Activated CD4-positive, CD25-positive, alpha-beta regulatory T cell treated with anti-CD3 and anti-CD28 coated beads, Interleukin-2, amount 50 U/mL, for 16 hours (primary cell): Measurements from ENCODE around the gene PRKAG2.
A peak's percentile ranks its signal among the peaks of the same experiment; 100 is the strongest.
"Not testable (repeated sequence)": the region's sequence is repeated elsewhere in the genome, so short reads cannot be mapped to it uniquely, and the experiment has no call there.

ENCODE experiments used
- DNase-seq: peaks from one replicate; pipeline ENCODE4 v3.0.0-alpha.2; 2020; ENCODE audit warnings: low read depth, low spot score

Gene PRKAG2

GRCh38 chr7:151884312-151885201 lies 7.6 kb upstream of the PRKAG2 start:
- DNase-seq = no peak

DNA sequence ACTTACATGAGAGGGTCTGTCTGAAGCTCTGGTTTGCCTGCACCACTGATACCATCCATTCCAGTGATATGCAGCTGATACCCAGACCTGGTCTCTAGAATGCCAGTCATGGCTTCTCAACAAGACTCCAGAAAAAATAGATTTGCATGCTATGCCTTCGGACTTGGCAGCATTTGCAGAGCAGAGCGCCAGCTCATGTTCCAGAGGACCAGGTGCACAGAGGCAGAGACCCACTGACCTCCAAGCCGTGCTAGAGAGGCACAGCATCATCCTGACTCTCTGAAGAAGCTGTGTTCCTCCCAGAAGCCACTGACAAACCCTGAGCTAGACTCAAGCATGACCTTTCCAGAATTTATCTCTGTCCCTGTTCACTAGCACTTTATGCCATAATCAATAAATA lies 6.9 kb upstream of the PRKAG2 start:
- no peak for DNase-seq

GRCh38 chr7:151882734-151883133 lies 5.8 kb upstream of the PRKAG2 start:
- no peak for DNase-seq

- no peak for DNase-seq
Measured at GRCh38 chr7:151880688-151881087, 3.8 kb upstream of the PRKAG2 start.

GRCh38 chr7:151877911-151878835 lies 1.3 kb upstream of the PRKAG2 start:
- no peak for DNase-seq

GRCh38 chr7:151875942-151876898 lies 695 bp downstream of the PRKAG2 start:
- peak; percentile 41 for DNase-seq

- DNase-seq = not testable (repeated sequence)
Measured at GRCh38 chr7:151874479-151874878, 2.4 kb downstream of the PRKAG2 start.

DNA sequence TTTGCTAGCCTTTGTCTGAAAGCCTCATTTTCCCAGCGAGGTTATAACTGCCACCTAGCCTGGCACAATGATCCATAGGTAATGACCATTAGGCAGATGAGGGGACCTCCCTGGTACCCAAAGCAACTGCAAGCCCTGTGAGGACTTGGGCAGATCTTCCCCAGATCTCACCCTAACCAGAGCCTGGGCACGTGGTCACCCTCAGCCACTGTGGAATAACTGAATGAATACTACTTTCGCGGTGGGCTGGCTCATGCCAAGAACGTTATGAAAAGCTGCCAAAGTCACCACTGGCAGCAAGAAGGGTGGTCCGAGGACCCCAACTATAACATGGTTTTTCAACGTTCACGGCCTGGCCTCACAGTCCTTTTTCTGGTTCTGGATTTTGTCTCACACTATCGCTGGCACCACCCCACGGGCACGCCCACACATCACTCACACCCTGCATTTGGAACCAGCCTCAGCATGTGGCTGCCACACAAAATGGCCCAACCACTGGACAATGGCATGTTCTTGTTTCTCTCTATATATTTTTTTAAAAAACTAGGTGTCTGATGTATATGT lies 3.4 kb downstream of the PRKAG2 start:
- DNase-seq = no peak

DNA sequence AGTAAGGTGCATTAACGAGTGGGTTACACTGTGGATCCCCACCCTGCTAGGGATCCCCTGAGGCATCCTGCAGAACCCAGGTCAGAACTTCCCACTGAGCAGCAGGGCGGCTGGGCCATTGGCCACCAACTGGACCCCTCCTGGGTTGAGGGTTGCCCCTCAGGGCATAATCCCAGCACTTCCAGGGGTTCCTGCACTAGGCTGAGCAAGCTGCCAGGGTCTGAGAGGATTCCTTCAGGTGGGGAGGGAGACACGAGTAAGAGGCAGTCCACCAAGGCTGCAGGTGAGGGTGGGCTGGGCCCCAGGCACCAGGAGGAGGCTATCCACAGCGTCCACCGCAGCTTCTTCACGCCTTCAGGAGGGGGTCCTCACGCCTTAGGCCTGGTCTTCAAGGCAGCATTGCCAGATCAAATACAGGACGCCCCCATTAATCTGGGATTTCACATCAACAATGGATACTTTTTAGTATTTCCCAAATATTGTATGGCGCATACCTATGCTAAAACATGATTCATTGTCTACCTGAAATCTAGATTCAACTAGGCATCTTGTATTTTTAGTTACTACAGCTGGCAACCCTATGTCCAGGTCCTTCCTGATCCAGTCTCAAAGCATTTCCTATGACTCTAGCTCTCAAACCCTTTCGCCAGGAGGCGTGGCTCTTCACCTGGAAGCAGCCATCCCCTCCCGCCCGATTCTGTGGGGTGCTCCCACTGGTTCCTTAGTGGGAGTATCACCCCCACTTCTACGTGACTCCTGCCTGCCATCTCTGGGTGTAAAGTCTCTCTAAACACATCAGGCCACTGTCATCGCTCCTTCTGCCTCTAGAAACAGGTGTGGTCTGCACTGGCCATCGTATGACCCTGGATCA lies 4.1 kb downstream of the PRKAG2 start:
- no peak for DNase-seq

DNA sequence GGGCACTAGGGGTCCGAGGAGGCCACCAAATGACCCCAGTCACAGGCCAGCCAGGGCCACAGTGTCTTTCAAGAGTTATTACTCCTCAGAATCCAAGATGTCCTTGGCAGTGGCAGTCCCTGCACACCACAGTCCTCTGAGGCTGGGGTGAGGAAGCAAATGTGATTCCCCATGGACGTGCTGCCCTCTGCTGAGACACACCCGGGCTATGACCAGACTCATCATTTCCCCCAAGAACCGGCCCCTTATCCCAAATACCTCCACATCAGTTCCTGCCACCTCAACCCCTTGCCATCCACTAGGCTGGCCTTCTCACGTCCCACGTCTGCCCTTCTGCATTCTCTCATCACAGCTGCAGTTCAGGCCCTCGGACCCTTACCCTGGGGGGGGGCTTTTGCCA lies 5.0 kb downstream of the PRKAG2 start:
- no peak for DNase-seq

GRCh38 chr7:151871189-151871735 lies 5.7 kb downstream of the PRKAG2 start:
- no peak for DNase-seq

- no peak for DNase-seq
Measured at GRCh38 chr7:151869968-151870918, 6.7 kb downstream of the PRKAG2 start.

- no peak for DNase-seq
Measured at GRCh38 chr7:151869455-151869854, 7.5 kb downstream of the PRKAG2 start.

GRCh38 chr7:151869109-151869428 lies 7.8 kb downstream of the PRKAG2 start:
- DNase-seq = no peak

DNA sequence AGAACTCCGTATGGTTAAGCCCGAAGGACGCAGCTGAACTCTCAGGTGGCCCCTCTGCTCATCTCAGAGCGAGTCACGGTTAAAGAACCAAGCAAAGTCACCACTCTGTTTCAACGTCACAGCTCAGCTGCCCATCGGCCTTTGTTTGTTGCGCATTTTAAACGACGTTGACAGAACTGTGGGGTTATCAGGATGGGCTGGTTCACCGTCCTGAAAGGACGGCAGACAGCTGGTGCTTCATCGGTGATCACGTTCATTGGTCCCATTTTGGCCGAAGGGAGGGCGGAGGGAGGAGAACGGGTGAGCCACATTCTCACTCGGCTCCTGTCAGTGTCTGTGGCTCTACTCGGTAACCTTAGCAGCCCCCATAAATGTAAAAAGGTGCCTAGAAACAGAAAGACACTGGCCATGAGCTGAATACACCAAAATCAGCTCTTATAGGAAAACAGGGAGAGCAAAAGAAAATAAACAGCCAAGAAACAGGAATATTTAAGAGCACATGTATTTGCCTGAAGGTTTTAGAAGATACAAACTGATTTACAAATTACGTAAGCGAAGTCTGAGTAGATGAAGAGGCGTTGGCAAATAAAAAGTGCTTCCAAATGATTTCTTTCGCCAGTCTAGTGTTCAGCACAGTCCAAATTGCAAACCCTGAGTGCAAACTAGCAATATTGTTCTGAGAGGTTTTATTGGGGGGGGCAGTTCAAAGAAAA lies 8.4 kb downstream of the PRKAG2 start:
- no peak for DNase-seq

DNA sequence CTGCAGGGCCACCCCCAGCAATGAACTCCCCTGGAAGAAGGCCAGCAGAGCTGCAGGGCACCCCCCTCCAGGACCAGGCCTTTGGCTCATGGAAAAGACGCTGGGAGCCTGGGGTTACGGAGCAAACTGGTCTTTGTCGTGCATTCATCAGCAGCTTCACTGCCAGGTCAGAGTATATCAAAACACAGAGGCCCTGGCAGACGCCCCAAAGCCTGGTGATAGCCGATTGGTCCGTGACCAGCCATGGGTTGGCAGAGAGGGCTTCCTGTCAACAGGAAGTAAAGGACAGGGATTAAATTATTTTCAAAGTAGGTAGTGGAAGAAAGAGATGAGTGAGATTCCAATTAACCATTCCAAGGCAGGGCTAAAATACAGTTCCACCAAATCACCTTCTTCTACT lies 9.0 kb downstream of the PRKAG2 start:
- no peak for DNase-seq

- DNase-seq = no peak
Measured at GRCh38 chr7:151866761-151867655, 9.9 kb downstream of the PRKAG2 start.
